ENCODE measurements around the gene SNX11.

DNA sequence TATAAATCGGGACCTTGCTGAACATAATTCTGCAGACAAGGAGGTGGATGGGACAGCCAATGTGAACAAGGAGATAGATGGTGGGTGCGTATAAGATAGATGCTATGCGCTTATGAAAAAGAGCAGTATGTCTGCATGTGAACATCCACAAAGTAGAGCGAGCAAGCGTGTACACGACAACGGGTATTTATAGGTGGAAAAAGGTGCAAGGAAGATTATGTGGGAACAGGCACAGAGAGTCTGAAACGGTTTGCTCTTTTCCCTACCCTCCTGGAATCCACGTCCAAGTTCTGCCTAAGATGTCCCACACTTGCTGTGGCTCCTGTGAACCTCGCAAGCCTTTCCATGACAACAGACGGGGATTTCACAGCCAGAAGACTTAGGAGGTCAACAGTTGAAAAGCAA, 43.0 kb downstream of the SNX11 start:
- TF ChIP-seq, protein P1, sequence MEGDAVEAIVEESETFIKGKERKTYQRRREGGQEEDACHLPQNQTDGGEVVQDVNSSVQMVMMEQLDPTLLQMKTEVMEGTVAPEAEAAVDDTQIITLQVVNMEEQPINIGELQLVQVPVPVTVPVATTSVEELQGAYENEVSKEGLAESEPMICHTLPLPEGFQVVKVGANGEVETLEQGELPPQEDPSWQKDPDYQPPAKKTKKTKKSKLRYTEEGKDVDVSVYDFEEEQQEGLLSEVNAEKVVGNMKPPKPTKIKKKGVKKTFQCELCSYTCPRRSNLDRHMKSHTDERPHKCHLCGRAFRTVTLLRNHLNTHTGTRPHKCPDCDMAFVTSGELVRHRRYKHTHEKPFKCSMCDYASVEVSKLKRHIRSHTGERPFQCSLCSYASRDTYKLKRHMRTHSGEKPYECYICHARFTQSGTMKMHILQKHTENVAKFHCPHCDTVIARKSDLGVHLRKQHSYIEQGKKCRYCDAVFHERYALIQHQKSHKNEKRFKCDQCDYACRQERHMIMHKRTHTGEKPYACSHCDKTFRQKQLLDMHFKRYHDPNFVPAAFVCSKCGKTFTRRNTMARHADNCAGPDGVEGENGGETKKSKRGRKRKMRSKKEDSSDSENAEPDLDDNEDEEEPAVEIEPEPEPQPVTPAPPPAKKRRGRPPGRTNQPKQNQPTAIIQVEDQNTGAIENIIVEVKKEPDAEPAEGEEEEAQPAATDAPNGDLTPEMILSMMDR (conservative IDR thresholded peaks at IDR 0.05) = no peak
- TF ChIP-seq ZFX (IDR thresholded peaks at IDR 0.05) = no peak

Data from C4-2B (cell line).